ENCODE measurements around the gene CERKL. TPM values are rescaled to one million over a fixed set of nuclear protein-coding genes. Genes with fewer than 3 reads are reported as not detected.

The CERKL gene
- total and polyA plus RNA-seq, 9 of the 15 experiments (the other 6 are each of a cell fraction or from before 2014, with no cell fraction given): 0.04 to 0.08 TPM; not detected in 7

DNA sequence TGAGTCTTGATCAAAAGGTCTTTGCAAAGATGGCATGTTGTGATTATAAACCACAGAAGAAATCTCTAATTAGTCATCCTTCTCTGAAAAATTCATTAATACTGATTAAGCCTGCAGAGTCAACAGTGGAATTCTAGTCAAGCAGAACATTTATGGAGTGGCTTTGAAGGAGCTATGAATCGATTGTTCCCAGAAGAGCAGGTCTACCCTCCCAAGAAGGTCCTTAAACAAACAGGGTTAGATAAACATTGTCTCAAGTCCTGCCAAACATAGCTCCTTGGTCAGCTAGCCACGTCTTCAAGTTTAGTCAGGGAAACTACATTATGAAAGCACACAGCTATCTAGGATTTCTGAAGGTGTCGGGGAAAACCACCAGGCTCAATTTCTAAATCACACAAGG, 110.8 kb downstream of the CERKL start:
- Histone ChIP-seq H4K20me1 (replicated peaks; ENCODE audit: control insufficient read depth, insufficient read depth, low read length) (no peaks in the 10 kb centered on the region), H3K9ac (ENCODE audit: insufficient read depth in 1 of 2, low read depth in 2 of 2, low read length in 2 of 2) (no peak overlapping the region), H3K4me3 (no peak overlapping the region), H3K79me2 (ENCODE audit: control insufficient read depth, insufficient read depth, low read length) (no peaks in the 10 kb centered on the region), H3K36me3 (ENCODE audit: control insufficient read depth, insufficient read depth, low read length) (no peaks in the 10 kb centered on the region), H3K27ac (ENCODE audit: extremely low read depth, low read depth, low read length) (no peak overlapping the region), H3K27me3 (ENCODE audit: control insufficient read depth in 2 of 2, insufficient read depth in 2 of 2, low read length in 2 of 2) (no peaks in the 10 kb centered on the region), H3K9me1 (ENCODE audit: control insufficient read depth, insufficient read depth, low read length) (no peaks in the 10 kb centered on the region), H3K9me3 (replicated peaks; ENCODE audit: control insufficient read depth, insufficient read depth, low read depth, low read length) (no peaks in the 10 kb centered on the region), H3K4me2 (ENCODE audit: insufficient read depth, low read length) (no peak overlapping the region), H3K4me1 (replicated peaks in 1 of 2; ENCODE audit: control insufficient read depth in 2 of 2, insufficient read depth in 2 of 2, low read length in 2 of 2) (no peaks in the 10 kb centered on the region), H2AFZ (ENCODE audit: low read depth, low read length) (no peak overlapping the region)
- ChIA-PET POLR2A (no interaction called here), CTCF (ENCODE audit: low intra/inter-chr PET ratio) (no interaction called here)
- WGBS (ENCODE audit: insufficient coverage, low coverage, missing lambda C conversion rate): 0% methylated on average over 3 of the region's 3 CpGs
- ATAC-seq (no peak), DNase-seq (ENCODE audit: extremely low read depth in 1 of 4, low spot score in 3 of 4) (no peak), FAIRE-seq (no peak)
- BruUV-seq (replicated peaks): no TSS peak
- intact Hi-C loops (cut with micrococcal nuclease): no loop called here
- no peak for TF ChIP-seq ZNF75A (CRISPR knock-in tag; IDR thresholded peaks at IDR 0.05)
- TF ChIP-seq FOS (IDR thresholded peaks at IDR 0.05; ENCODE audit: extremely low read depth, insufficient read length): no peak
- TF ChIP-seq ZNF143 (CRISPR knock-in tag; IDR thresholded peaks at IDR 0.05): no peak
- TF ChIP-seq ZNF57 (CRISPR knock-in tag; IDR thresholded peaks at IDR 0.05): no peak
- TF ChIP-seq RCOR1 (IDR thresholded peaks at IDR 0.05; ENCODE audit: borderline replicate concordance in 1 of 2, low read depth in 2 of 2, low read length in 2 of 2): no peak
- TF ChIP-seq ESRRB (CRISPR knock-in tag; IDR thresholded peaks at IDR 0.05; ENCODE audit: borderline replicate concordance): no peak
- no peak for TF ChIP-seq RERE (CRISPR knock-in tag; IDR thresholded peaks at IDR 0.05; ENCODE audit: borderline replicate concordance)
- no peak for TF ChIP-seq RBM25 (IDR thresholded peaks at IDR 0.05; ENCODE audit: low read depth, low read length, severe bottlenecking)
- TF ChIP-seq ZNF717 (CRISPR knock-in tag; IDR thresholded peaks at IDR 0.05): no peak
- no peak for TF ChIP-seq GTF2E2 (tag; IDR thresholded peaks at IDR 0.05)
- TF ChIP-seq BRCA1 (IDR thresholded peaks at IDR 0.05): no peak
- TF ChIP-seq BRCA1 (CRISPR knock-in tag; IDR thresholded peaks at IDR 0.05): no peak
- TF ChIP-seq SETDB1 (IDR thresholded peaks at IDR 0.05; ENCODE audit: low read length): no peak
- no peak for TF ChIP-seq SMARCB1 (IDR thresholded peaks at IDR 0.05; ENCODE audit: insufficient read length, low read depth)
- no peak for TF ChIP-seq FOXM1 (IDR thresholded peaks at IDR 0.05; ENCODE audit: low read depth)
- TF ChIP-seq FOXM1 (CRISPR knock-in tag; IDR thresholded peaks at IDR 0.05; ENCODE audit: low read depth): no peak
- in situ Hi-C loops (cut with MboI): no loop called here

Data from K562 (cell line).